ENCODE data around the gene R3HDM2. TPM values are rescaled to one million over a fixed set of nuclear protein-coding genes. Genes with fewer than 3 reads are reported as not detected.

R3HDM2 gene
- total and polyA plus RNA-seq, 2 of the 13 experiments (the other 11 are each of a cell fraction or from before 2014, with no cell fraction given) = 11.1 to 23.5 TPM

DNA sequence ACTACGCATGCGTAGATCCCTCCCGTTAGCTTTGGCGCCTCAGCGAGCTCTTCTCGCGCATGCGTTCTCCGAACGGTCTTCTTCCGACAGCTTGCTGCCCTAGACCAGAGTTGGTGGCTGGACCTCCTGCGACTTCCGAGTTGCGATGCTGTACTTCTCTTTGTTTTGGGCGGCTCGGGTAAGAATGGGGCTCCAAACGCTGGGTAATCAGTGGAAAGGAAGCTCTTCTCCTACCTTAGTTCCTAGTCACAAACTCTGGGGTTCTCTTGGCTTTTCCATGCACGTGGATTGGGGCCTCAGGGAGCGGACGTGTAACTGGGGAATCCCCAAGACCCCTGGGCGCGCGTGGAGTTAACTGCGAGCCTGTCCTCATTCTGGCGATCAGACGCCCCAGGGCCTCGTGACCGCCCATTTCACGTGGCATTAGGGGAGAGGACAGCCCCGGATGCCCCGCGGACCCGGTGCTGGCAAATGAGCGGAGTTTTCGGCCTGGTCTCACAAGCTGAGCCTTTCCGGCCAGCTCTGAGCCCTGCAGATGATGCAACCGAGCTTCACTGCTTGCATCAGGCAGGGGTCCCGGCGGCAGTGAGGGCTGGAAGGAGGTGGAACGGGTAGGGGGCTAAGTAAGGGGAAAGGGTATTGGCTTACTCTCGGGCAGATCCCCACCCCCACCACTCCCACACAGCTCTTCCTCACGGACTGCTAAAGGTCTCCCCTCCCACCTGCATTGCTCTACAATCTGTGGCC, 201.0 kb downstream of the R3HDM2 start, which contains the start of gene SHMT2 (continued):
- no peak for TF ChIP-seq JUNB (CRISPR knock-in tag; IDR thresholded peaks at IDR 0.05; ENCODE audit: borderline replicate concordance)
- TF ChIP-seq ZNF431 (CRISPR knock-in tag; IDR thresholded peaks at IDR 0.05; ENCODE audit: borderline replicate concordance, low read depth) = 0 out of 2 replicates have a peak, but pooled peaks have one; percentile 87
- TF ChIP-seq ZKSCAN5 (CRISPR knock-in tag; IDR thresholded peaks at IDR 0.05) = no peak
- TF ChIP-seq, protein P1, sequence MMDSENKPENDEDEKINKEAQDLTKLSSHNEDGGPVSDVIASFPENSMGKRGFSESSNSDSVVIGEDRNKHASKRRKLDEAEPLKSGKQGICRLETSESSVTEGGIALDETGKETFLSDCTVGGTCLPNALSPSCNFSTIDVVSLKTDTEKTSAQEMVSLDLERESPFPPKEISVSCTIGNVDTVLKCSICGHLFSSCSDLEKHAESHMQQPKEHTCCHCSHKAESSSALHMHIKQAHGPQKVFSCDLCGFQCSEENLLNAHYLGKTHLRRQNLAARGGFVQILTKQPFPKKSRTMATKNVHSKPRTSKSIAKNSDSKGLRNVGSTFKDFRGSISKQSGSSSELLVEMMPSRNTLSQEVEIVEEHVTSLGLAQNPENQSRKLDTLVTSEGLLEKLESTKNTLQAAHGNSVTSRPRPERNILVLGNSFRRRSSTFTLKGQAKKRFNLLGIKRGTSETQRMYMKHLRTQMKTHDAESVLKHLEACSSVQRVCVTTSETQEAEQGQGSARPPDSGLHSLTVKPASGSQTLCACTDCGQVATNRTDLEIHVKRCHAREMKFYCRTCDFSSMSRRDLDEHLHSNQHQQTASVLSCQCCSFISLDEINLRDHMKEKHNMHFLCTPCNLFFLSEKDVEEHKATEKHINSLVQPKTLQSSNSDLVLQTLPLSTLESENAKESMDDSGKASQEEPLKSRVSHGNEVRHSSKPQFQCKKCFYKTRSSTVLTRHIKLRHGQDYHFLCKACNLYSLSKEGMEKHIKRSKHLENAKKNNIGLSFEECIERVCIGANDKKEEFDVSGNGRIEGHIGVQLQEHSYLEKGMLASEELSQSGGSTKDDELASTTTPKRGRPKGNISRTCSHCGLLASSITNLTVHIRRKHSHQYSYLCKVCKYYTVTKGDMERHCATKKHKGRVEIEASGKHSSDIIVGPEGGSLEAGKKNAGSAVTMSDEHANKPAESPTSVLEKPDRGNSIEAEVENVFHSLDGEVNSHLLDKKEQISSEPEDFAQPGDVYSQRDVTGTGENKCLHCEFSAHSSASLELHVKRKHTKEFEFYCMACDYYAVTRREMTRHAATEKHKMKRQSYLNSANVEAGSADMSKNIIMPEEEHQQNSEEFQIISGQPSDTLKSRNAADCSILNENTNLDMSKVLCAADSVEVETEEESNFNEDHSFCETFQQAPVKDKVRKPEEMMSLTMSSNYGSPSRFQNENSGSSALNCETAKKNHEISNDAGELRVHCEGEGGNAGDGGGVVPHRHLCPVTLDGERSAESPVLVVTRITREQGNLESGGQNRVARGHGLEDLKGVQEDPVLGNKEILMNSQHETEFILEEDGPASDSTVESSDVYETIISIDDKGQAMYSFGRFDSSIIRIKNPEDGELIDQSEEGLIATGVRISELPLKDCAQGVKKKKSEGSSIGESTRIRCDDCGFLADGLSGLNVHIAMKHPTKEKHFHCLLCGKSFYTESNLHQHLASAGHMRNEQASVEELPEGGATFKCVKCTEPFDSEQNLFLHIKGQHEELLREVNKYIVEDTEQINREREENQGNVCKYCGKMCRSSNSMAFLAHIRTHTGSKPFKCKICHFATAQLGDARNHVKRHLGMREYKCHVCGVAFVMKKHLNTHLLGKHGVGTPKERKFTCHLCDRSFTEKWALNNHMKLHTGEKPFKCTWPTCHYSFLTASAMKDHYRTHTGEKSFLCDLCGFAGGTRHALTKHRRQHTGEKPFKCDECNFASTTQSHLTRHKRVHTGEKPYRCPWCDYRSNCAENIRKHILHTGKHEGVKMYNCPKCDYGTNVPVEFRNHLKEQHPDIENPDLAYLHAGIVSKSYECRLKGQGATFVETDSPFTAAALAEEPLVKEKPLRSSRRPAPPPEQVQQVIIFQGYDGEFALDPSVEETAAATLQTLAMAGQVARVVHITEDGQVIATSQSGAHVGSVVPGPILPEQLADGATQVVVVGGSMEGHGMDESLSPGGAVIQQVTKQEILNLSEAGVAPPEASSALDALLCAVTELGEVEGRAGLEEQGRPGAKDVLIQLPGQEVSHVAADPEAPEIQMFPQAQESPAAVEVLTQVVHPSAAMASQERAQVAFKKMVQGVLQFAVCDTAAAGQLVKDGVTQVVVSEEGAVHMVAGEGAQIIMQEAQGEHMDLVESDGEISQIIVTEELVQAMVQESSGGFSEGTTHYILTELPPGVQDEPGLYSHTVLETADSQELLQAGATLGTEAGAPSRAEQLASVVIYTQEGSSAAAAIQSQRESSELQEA (CRISPR knock-in tag; IDR thresholded peaks at IDR 0.05; ENCODE audit: not compliant biosample characterization) = no peak
- no peak; the same call in 1 of the 2 replicates for TF ChIP-seq ZNF317 (CRISPR knock-in tag; IDR thresholded peaks at IDR 0.05)
- no peak for TF ChIP-seq MYNN (CRISPR knock-in tag; IDR thresholded peaks at IDR 0.05; ENCODE audit: low read depth)
- TF ChIP-seq ZNF781 (CRISPR knock-in tag; IDR thresholded peaks at IDR 0.05; ENCODE audit: borderline replicate concordance, not compliant biosample characterization) = peak; percentile 85
- TF ChIP-seq MATR3 (CRISPR knock-in tag; IDR thresholded peaks at IDR 0.05) = no peak
- no peak for TF ChIP-seq SRSF9 (IDR thresholded peaks at IDR 0.05; ENCODE audit: borderline replicate concordance, insufficient read depth, low read depth, low read length, poor library complexity, severe bottlenecking)
- peak; percentile 39; the same call in 1 of the 2 replicates for TF ChIP-seq MEIS2 (CRISPR knock-in tag; IDR thresholded peaks at IDR 0.05)
- no peak for TF ChIP-seq SUZ12 (IDR thresholded peaks at IDR 0.05; ENCODE audit: low read depth, low read length)
- no peak for TF ChIP-seq HOMEZ (CRISPR knock-in tag; IDR thresholded peaks at IDR 0.05; ENCODE audit: low read depth)
- peak; percentile 24; the same call in 1 of the 2 replicates for TF ChIP-seq ZFYVE20 (CRISPR knock-in tag; IDR thresholded peaks at IDR 0.05; ENCODE audit: borderline replicate concordance, low read depth)
- TF ChIP-seq, protein P2, sequence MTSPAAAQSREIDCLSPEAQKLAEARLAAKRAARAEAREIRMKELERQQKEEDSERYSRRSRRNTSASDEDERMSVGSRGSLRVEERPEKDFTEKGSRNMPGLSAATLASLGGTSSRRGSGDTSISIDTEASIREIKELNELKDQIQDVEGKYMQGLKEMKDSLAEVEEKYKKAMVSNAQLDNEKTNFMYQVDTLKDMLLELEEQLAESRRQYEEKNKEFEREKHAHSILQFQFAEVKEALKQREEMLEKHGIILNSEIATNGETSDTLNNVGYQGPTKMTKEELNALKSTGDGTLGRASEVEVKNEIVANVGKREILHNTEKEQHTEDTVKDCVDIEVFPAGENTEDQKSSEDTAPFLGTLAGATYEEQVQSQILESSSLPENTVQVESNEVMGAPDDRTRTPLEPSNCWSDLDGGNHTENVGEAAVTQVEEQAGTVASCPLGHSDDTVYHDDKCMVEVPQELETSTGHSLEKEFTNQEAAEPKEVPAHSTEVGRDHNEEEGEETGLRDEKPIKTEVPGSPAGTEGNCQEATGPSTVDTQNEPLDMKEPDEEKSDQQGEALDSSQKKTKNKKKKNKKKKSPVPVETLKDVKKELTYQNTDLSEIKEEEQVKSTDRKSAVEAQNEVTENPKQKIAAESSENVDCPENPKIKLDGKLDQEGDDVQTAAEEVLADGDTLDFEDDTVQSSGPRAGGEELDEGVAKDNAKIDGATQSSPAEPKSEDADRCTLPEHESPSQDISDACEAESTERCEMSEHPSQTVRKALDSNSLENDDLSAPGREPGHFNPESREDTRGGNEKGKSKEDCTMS (CRISPR knock-in tag; conservative IDR thresholded peaks at IDR 0.05) = no peak
- no peak for TF ChIP-seq SOX5 (CRISPR knock-in tag; IDR thresholded peaks at IDR 0.05; ENCODE audit: borderline replicate concordance)
- TF ChIP-seq CREM (IDR thresholded peaks at IDR 0.05) = no peak; the same call in 1 of the 2 replicates
- no peak for TF ChIP-seq CREM (CRISPR knock-in tag; IDR thresholded peaks at IDR 0.05)
